Lower leg skin (tissue), 3 donors: ENCODE results near the gene RNF141.

Source experiments
- CTCF ChIP-seq, 3 donors: fragments of 450-650 bp; IDR thresholded peaks; one replicate each; pipeline ENCODE4 v1.5.1; 2016; ENCODE audit warnings: antibody characterized with exemption in 3 of 3, mild to moderate bottlenecking in 3 of 3, moderate library complexity in 2 of 3
- POLR2A ChIP-seq, 2 donors: fragments of 450-650 bp; IDR thresholded peaks; one replicate each; pipeline ENCODE4 v1.6.1; 2016 to 2017; ENCODE audit warnings: antibody characterized with exemption in 2 of 2, mild to moderate bottlenecking in 1 of 2, moderate library complexity in 1 of 2

GRCh38 chr11:10495464-10495786, 45.6 kb downstream of the RNF141 start:
- TF ChIP-seq CTCF (IDR thresholded peaks at IDR 0.05) (no peak), POLR2A (IDR thresholded peaks at IDR 0.05) (no peak)
